Measurements from ENCODE around the gene HOMEZ.
A peak's percentile ranks its signal among the peaks of the same experiment; 100 is the strongest.
"Not testable (repeated sequence)": the region's sequence is repeated elsewhere in the genome, so short reads cannot be mapped to it uniquely, and the experiment has no call there.

Gene HOMEZ

GRCh38 chr14:23281247-23281646, 4.7 kb downstream of the HOMEZ start:
- DNase-seq = no peak

GRCh38 chr14:23277928-23278327, 8.0 kb downstream of the HOMEZ start:
- not testable (repeated sequence) for DNase-seq

GRCh38 chr14:23277189-23277588, 8.7 kb downstream of the HOMEZ start:
- no peak for DNase-seq

GRCh38 chr14:23275412-23275811, 10.5 kb downstream of the HOMEZ start:
- DNase-seq = no peak

GRCh38 chr14:23269193-23269592, 16.7 kb downstream of the HOMEZ start:
- no peak for DNase-seq

- not testable (repeated sequence) for DNase-seq
Observed at GRCh38 chr14:23260849-23261248, 25.1 kb downstream of the HOMEZ start.

GRCh38 chr14:23259426-23259825, 26.5 kb downstream of the HOMEZ start:
- no peak for DNase-seq

- no peak for DNase-seq
Observed at GRCh38 chr14:23258256-23258655, 27.7 kb downstream of the HOMEZ start.

GRCh38 chr14:23252420-23253333, 33.3 kb downstream of the HOMEZ start:
- no peak for DNase-seq

- DNase-seq = no peak
Observed at GRCh38 chr14:23252006-23252405, 33.9 kb downstream of the HOMEZ start.

GRCh38 chr14:23249824-23250223, 36.1 kb downstream of the HOMEZ start:
- no peak for DNase-seq

GRCh38 chr14:23248601-23249000, 37.3 kb downstream of the HOMEZ start:
- no peak for DNase-seq

GRCh38 chr14:23245282-23245681, 40.6 kb downstream of the HOMEZ start:
- DNase-seq = no peak

GRCh38 chr14:23243066-23243465, 42.9 kb downstream of the HOMEZ start:
- no peak for DNase-seq

- DNase-seq = no peak
Observed at GRCh38 chr14:23242076-23242475, 43.9 kb downstream of the HOMEZ start.

- not testable (repeated sequence) for DNase-seq
Observed at GRCh38 chr14:23241061-23241715, 44.7 kb downstream of the HOMEZ start.

- no peak for DNase-seq
Observed at GRCh38 chr14:23240661-23241060, 45.3 kb downstream of the HOMEZ start.

- DNase-seq = peak; percentile 66
Observed at GRCh38 chr14:23237772-23238594, 47.9 kb downstream of the HOMEZ start, which contains the start of gene RNF212B. TSS of gene RNF212B (plus strand) at chr14:23237936. CDS start at chr14:23240346, 2,410 bp downstream.

- not testable (repeated sequence) for DNase-seq
Observed at GRCh38 chr14:23232241-23232808, 53.6 kb downstream of the HOMEZ start.

- no peak for DNase-seq
Observed at GRCh38 chr14:23228812-23229211, 57.1 kb downstream of the HOMEZ start.

- DNase-seq = no peak
Observed at GRCh38 chr14:23227566-23227965, 58.4 kb downstream of the HOMEZ start.

- not testable (repeated sequence) for DNase-seq
Observed at GRCh38 chr14:23224958-23225357, 61.0 kb downstream of the HOMEZ start.

Data from fibroblast of skin of abdomen (primary cell).